Kidney (tissue), 14 donors: ENCODE results near the gene FARP2. TPM values are rescaled to one million over a fixed set of nuclear protein-coding genes. Genes with fewer than 3 reads are reported as not detected.

Experiments used
- DNase-seq, 5 donors: peaks; one replicate each; pipeline ENCODE4 v3.0.0-alpha.2; 2013 to 2020
- FAIRE-seq: peaks from 2 replicates; lab custom pipeline; 2012; peaks lifted over from hg19 to GRCh38; lab: Jason Lieb, UNC
- H3K27ac ChIP-seq, 2 donors: one replicate each; pipeline ENCODE4 v1.7.0; 2013; ENCODE audit warnings: low read depth in 2 of 2, low read length in 2 of 2, inconsistent platforms in 1 of 2
- H3K27me3 ChIP-seq: one replicate; pipeline ENCODE4 v1.7.1; 2013; ENCODE audit warnings: low read length, inconsistent platforms; ENCODE audit not compliant: control insufficient read depth, insufficient read depth
- H3K36me3 ChIP-seq, 3 donors: one replicate each; pipeline versions ENCODE4 v1.7.0 to v1.7.1; 2013; ENCODE audit warnings: low read length in 3 of 3, control low read depth in 1 of 3, inconsistent platforms in 1 of 3; ENCODE audit not compliant: insufficient read depth in 3 of 3, control insufficient read depth in 2 of 3
- H3K4me1 ChIP-seq, 3 donors: one replicate each; pipeline versions ENCODE4 v1.7.0 to v1.7.1; 2013; ENCODE audit warnings: low read length in 3 of 3, inconsistent platforms in 1 of 3, low read depth in 1 of 3; ENCODE audit not compliant: control insufficient read depth in 2 of 3, insufficient read depth in 2 of 3
- H3K4me3 ChIP-seq, 3 donors: one replicate each; pipeline versions ENCODE4 v1.7.0 to v1.8.1; 2013; ENCODE audit warnings: low read length in 3 of 3, control low read depth in 1 of 3, inconsistent platforms in 1 of 3
- H3K9ac ChIP-seq, 3 donors: one replicate each; pipeline versions ENCODE4 v1.7.0 to v1.7.1; 2013; ENCODE audit warnings: low read length in 3 of 3, control low read depth in 1 of 3, inconsistent platforms in 1 of 3
- H3K9me3 ChIP-seq, 3 donors: one replicate each; pipeline versions ENCODE4 v1.7.0 to v1.7.1; 2013; ENCODE audit warnings: low read length in 3 of 3, control low read depth in 1 of 3, inconsistent platforms in 1 of 3; ENCODE audit not compliant: control insufficient read depth in 2 of 3, insufficient read depth in 1 of 3
- CTCF ChIP-seq: IDR thresholded peaks from 3 replicates; pipeline ENCODE4 v1.5.1; 2012; ENCODE audit warnings: mild to moderate bottlenecking, moderate library complexity, borderline replicate concordance; ENCODE audit not compliant: insufficient read depth; ENCODE audit errors: extremely low read depth
- intact Hi-C: fragments of 100-400 bp; cut with DNase I; formaldehyde crosslinking; loops from one replicate; pipeline ENCODE4 v1.11.1; 2022
- polyA plus RNA-seq: library from polyadenylated mRNA; stranded (reverse); fragments of 350-450 nt; fragmentation: Illumina TruSeq; extraction: RNeasy Lipid Tissue Mini Kit (QIAGEN cat#74804); gene quantifications from one replicate; pipeline ENCODE4 v1.2.3, GENCODE V29; 2014; ENCODE audit warnings: low read depth, low replicate concordance; ENCODE audit not compliant: insufficient read depth
- total RNA-seq: library from RNA; stranded (reverse); fragmentation: NEBNext Ultra II Directional; extraction: Animal tissue kit (Norgen Biotek cat#: 25700); gene quantifications from one replicate; pipeline ENCODE4 v1.2.1, GENCODE V29; 2021
- donor health status: control.
- donor health status: control.
- donor health status: control.
- donor health status: control.
- donor health status: control.
- donor health status: DM: yes; HTN: yes; CAD: no.
- donor health status: Normal renal cell carcinoma (clear cell type).

FARP2 gene
- total and polyA plus RNA-seq, 2 donors from 2014 or later, result 20.3 to 50.5 TPM

DNA sequence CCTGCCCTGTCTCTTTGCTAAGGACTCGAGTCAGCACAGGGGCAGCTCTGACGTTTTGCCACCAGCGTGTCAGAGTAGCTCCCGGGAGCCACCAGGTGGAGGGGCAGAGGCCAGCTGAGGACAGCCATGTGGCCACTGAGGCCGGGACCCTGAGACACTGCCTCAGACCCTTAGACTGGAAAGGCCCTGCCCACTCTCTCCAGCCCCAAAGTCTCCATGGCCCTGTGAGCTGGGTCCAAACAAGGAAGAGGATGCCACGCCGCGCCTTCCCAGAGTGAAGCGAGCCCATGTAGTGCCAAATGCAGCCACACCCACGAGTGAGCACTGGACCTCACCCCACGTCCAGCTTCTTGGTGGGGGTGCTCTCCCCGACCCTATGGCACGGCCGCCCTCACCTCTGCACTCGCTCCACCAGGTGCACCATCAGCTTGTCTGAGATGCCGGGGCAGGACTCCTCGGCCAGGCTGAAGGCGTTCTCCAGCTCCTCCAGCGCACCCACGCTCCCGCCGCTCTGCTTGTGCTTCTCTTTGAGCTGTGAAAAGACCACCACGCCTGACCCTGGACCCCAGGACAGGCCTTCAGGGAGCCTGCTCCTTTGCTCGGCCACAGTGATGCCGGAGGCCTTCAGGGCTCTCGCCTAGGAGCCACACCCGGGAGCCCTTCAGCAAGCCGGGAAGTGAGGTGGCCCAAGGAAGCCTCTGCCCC, 140.1 kb downstream of the FARP2 start:
- Histone ChIP-seq H3K27ac (no peak overlapping the region), H3K36me3 (peaks cover 2 to 28% (median 5%) of the 10 kb centered on the region in 3 donors), H3K27me3 (no peaks in the 10 kb centered on the region), H3K9me3 (no peaks in the 10 kb centered on the region), H3K9ac (no peak overlapping the region), H3K4me1 (no peaks in the 10 kb centered on the region), H3K4me3 (no peak overlapping the region)
- no peak for TF ChIP-seq CTCF
- FAIRE-seq (no peak), DNase-seq (no peak)
- intact Hi-C loops, result no loop called here

DNA sequence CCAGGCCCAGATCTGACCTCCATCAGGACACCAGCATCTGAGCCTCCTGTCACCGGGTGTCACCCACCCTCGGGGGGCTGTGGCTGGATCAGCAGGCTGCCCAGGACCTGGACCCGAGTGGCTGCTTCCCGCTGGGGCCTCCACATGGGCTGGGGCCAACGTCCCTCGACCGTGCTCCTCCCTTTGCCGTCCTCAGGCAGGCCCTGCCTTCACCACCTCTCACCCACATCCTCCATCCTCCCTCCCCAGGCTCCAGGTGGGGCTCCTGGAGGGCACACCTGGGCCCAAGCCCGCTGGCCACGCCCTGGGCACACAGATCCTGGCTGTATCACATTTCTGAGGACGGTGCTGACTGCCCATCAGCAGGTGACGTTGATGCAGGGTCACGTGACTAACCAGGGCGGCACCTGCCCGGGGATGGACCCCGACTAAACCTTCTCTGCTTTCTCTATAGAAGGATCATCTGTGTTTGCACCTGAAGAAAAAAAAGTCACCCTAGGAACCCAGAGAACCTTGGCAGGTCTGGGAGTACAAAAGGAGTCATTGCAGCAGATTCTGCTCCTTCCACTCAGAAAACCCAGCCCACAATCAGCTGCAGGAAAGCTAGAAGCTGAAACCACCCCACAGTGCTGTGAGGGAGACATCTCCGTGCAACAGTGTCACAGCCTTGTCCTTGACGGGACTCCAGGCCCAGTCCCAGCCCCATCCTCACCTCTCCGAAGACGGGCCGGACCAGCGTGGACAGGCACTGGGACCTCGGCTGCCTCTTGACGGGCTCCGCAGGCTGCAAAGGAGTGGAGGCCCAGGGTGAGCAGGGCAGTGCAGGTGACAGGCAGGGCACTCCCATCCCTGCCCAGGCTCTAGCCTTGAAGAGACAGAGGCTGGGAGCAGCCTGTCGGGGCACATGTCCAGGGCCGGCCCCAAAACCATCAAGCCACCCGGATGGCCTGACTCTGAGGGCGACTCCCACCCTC, 141.1 kb downstream of the FARP2 start:
- Histone ChIP-seq H3K4me1 (no peaks in the 10 kb centered on the region), H3K9ac (no peak overlapping the region), H3K9me3 (no peaks in the 10 kb centered on the region), H3K27me3 (no peaks in the 10 kb centered on the region), H3K4me3 (no peak overlapping the region), H3K36me3 (peaks cover 2 to 28% (median 8%) of the 10 kb centered on the region in 3 donors), H3K27ac (no peak overlapping the region)
- DNase-seq (no peak), FAIRE-seq (no peak)
- intact Hi-C loops, result no loop called here
- TF ChIP-seq CTCF, result no peak

GRCh38 chr2:241498115-241499070, 142.3 kb downstream of the FARP2 start:
- Histone ChIP-seq H3K27me3 (no peaks in the 10 kb centered on the region), H3K4me1 (no peaks in the 10 kb centered on the region), H3K36me3 (peaks cover 2 to 20% (median 8%) of the 10 kb centered on the region in 3 donors), H3K27ac (no peak overlapping the region), H3K9ac (no peak overlapping the region), H3K9me3 (no peaks in the 10 kb centered on the region), H3K4me3 (no peak overlapping the region)
- intact Hi-C loops, result no loop called here
- DNase-seq (no peak), FAIRE-seq (no peak)
- no peak for TF ChIP-seq CTCF
